Astrocyte of the spinal cord (primary cell): ENCODE results near the gene WNT8B.

ENCODE experiments used
- DNase-seq: peaks from one replicate; pipeline ENCODE4 v3.0.0; 2011; ENCODE audit warnings: low read depth, low spot score
- H3K4me3 ChIP-seq: 2 replicates; pipeline ENCODE4 v1.5.1; 2011; ENCODE audit warnings: low read depth, mild to moderate bottlenecking, low read length, moderate library complexity
- in situ Hi-C: cut with HindIII; loops from 2 replicates; pipeline ENCODE4 v1.10.0; 2017; ENCODE audit warnings: low sequenced_read_pairs
- TF ChIP-seq, protein P1 (sequence below): IDR thresholded peaks from 2 replicates; pipeline ENCODE4 v1.5.1; 2012; ENCODE audit warnings: low read depth, mild to moderate bottlenecking, low read length, inconsistent platforms

WNT8B gene

DNA sequence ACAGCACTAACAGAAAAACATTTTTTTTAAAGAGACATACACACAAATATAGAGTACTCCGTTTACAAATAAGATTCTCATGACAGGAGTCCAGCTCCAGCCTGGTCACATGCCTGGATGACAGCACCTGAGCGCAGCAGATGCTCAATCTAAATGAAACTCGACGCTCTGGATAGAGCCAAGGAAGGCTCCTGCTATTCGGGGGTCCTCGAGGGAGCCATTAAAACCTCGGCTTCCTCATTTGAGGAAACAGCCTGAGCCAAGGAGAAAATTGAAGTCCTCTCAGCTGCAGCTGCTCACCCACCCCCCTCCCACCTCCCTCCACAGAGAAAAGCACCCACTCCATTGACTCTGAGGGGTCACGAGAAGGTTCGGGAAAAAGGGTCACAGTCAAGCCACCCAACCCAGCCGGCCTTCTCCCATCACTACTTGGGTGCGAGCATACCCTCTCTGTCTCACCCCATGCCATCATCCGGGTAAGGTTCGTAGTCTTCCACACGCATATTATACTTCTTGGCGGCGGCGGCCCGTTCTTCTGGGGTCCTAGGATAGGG, 66.2 kb downstream of the WNT8B start:
- TF ChIP-seq, protein P1, sequence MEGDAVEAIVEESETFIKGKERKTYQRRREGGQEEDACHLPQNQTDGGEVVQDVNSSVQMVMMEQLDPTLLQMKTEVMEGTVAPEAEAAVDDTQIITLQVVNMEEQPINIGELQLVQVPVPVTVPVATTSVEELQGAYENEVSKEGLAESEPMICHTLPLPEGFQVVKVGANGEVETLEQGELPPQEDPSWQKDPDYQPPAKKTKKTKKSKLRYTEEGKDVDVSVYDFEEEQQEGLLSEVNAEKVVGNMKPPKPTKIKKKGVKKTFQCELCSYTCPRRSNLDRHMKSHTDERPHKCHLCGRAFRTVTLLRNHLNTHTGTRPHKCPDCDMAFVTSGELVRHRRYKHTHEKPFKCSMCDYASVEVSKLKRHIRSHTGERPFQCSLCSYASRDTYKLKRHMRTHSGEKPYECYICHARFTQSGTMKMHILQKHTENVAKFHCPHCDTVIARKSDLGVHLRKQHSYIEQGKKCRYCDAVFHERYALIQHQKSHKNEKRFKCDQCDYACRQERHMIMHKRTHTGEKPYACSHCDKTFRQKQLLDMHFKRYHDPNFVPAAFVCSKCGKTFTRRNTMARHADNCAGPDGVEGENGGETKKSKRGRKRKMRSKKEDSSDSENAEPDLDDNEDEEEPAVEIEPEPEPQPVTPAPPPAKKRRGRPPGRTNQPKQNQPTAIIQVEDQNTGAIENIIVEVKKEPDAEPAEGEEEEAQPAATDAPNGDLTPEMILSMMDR: no peak
- peak overlapping the region; percentile 91 for H3K4me3 ChIP-seq
- in situ Hi-C loops: loop anchor here (25.0 kb wide), 1 partner anchor 192 kb away; the partner anchor contains the start of genes PKD2L1 and SCD
- no peak for DNase-seq

DNA sequence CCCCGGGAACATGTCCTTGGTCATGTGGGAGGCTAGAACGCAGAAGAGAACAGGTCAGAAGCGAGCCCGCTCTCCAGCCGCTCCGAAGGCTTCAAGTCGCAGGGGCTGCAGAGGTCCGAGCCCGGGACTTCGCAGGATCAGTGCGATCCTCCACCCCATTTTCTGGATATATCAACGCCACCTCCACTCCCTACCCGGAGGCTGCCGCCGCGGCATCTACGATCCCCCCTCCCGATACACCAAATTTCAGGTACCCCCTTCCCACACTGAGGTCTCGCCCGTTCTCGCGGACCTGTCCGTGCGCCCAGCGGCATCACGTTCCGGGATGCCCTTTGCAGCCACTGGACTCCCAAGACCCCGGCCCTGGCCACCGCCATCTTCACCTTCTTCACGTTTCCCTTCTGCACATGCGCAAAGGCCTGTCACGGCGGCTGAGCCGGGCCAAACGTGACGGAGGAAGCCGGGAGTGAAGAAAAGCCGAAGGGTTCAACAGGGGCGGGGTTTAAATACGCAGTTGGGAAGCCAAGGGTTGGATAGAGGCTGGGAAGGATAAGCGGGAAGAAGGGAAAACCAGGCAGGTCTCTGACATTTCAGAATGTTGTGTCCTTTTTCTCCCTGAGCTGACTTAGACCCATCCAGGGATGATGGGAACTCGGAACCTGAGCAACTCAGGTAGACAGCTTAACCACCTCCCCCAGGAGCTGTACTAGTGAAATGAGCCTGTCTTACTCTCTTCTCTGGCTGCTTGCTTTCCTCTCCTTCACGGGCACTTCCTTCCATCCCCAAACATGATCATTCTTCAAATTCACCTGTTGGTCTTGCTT, 66.9 kb downstream of the WNT8B start, which contains the start of gene NDUFB8:
TSS of gene NDUFB8 (minus strand) at position 397 of the 824 bp plus-strand sequence. CDS start at position 377, 20 bp downstream.
- in situ Hi-C loops: loop anchor here (25.0 kb wide), 1 partner anchor 192 kb away; the partner anchor contains the start of genes PKD2L1 and SCD
- TF ChIP-seq, protein P1: no peak
- H3K4me3 ChIP-seq: peak within 1 kb of the TSS; percentile 91
- DNase-seq: peak; percentile 82

DNA sequence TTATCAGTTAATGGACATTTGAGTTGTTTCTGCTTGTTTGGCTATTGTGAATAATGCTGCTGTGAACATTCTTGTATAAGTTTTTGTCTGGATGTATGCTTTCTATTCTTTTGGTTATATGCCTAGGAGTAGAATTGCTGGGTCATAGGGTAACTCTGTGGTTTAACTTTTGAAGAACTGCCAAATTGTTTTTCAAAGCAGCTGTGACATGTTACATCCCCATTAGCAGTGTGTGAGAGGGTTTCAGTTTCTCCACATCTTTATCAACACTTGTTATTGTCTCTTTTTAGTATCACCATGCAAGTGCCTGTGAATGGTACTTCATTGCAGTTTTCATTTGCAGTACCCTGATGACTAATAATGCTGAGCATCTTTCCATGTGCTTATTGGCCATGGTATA, 69.0 kb downstream of the WNT8B start:
- TF ChIP-seq, protein P1: no peak
- no peak overlapping the region for H3K4me3 ChIP-seq
- no peak for DNase-seq
- in situ Hi-C loops: loop anchor here (25.0 kb wide), 1 partner anchor 194 kb away; the partner anchor contains the start of genes PKD2L1 and SCD
